Measurements from ENCODE around the gene TBC1D5. TPM values are rescaled to one million over a fixed set of nuclear protein-coding genes. Genes with fewer than 3 reads are reported as not detected.

Gene TBC1D5
- total and polyA plus RNA-seq, 7 donors: 7.2 to 82.3 (median 43.7) TPM

DNA sequence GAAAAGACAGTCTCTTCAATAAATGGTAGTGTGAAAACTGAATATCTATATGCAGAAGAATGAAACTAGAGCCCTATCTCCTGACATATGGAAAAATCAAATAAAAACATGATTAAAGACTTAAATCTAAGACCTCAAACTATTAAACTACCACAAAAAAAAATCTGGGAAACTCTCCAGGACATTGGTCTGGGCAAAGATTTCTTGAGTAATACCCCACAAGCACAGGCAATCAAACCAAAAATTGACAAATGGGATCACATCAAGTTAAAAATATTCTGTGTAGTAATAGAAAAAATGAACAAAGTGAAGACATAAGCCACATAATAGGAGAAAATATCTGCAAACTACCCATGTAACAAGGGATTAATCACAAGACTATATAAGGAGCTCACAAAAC, 286.4 kb downstream of the TBC1D5 start:
- Histone ChIP-seq H3K27me3 (no peaks in the 10 kb centered on the region), H3K4me1 (no peaks in the 10 kb centered on the region), H3K36me3 (no peaks in the 10 kb centered on the region), H3K27ac (no peak overlapping the region), H3K9me3 (no peaks in the 10 kb centered on the region), H3K4me3 (no peak overlapping the region)
- DNase-seq: no peak
- TF ChIP-seq POLR2AphosphoS5 (IDR thresholded peaks at IDR 0.05) (no peak), POLR2A (IDR thresholded peaks at IDR 0.05) (no peak), EP300 (IDR thresholded peaks at IDR 0.05) (no peak), CTCF (IDR thresholded peaks at IDR 0.05) (no peak)
- intact Hi-C loops (cut with DNase I): no loop called here

GRCh38 chr3:17444865-17445264, 297.6 kb downstream of the TBC1D5 start:
- intact Hi-C loops (cut with DNase I): no loop called here
- no peak overlapping the region for H3K4me3 ChIP-seq
- H3K9me3 ChIP-seq: no peaks in the 10 kb centered on the region
- H3K36me3 ChIP-seq: no peaks in the 10 kb centered on the region
- no peaks in the 10 kb centered on the region for H3K4me1 ChIP-seq
- no peaks in the 10 kb centered on the region for H3K27me3 ChIP-seq
- no peak for TF ChIP-seq POLR2A (IDR thresholded peaks at IDR 0.05)
- no peak for TF ChIP-seq POLR2AphosphoS5 (IDR thresholded peaks at IDR 0.05)
- TF ChIP-seq CTCF (IDR thresholded peaks at IDR 0.05): no peak
- TF ChIP-seq EP300 (IDR thresholded peaks at IDR 0.05): no peak
- H3K27ac ChIP-seq: no peak overlapping the region
- DNase-seq: no peak

DNA sequence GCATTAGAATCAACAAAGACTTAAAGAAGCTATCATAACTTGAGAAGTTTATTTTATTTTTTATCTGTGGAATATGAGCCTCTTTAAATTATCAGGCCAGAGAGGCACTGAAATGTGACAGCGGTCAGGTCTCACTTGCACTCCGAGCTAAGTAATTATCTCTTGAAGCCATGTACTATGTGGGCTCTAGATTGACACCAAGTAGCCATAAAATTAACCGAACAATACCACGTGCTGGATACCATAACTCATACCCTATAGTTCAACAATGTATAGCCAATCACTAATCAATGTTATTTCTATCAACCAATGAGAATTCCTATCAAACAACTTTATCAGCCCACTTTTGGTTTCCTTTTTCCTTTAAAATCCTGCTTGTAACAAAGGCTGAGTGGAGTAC, 299.3 kb downstream of the TBC1D5 start:
- Histone ChIP-seq H3K36me3 (no peaks in the 10 kb centered on the region), H3K4me1 (no peaks in the 10 kb centered on the region), H3K9me3 (no peaks in the 10 kb centered on the region), H3K4me3 (no peak overlapping the region), H3K27ac (no peak overlapping the region), H3K27me3 (no peaks in the 10 kb centered on the region)
- no peak for TF ChIP-seq CTCF (IDR thresholded peaks at IDR 0.05)
- TF ChIP-seq POLR2A (IDR thresholded peaks at IDR 0.05): no peak
- TF ChIP-seq POLR2AphosphoS5 (IDR thresholded peaks at IDR 0.05): no peak
- no peak for TF ChIP-seq EP300 (IDR thresholded peaks at IDR 0.05)
- WGBS, 2 donors: 96 to 98% methylated on average over 4 of the region's 4 CpGs
- intact Hi-C loops (cut with DNase I): no loop called here
- DNase-seq: no peak

- WGBS, 2 donors: 83 to 92% methylated on average over 3 of the region's 3 CpGs
- no peaks in the 10 kb centered on the region for H3K36me3 ChIP-seq
- H3K4me3 ChIP-seq: no peak overlapping the region
- H3K9me3 ChIP-seq: no peaks in the 10 kb centered on the region
- intact Hi-C loops (cut with DNase I): no loop called here
- H3K27me3 ChIP-seq: no peaks in the 10 kb centered on the region
- no peaks in the 10 kb centered on the region for H3K4me1 ChIP-seq
- H3K27ac ChIP-seq: no peak overlapping the region
- no peak for DNase-seq
- TF ChIP-seq CTCF (IDR thresholded peaks at IDR 0.05): no peak
- no peak for TF ChIP-seq POLR2A (IDR thresholded peaks at IDR 0.05)
- TF ChIP-seq POLR2AphosphoS5 (IDR thresholded peaks at IDR 0.05): no peak
- TF ChIP-seq EP300 (IDR thresholded peaks at IDR 0.05): no peak
Measured at GRCh38 chr3:17442332-17443049, 299.9 kb downstream of the TBC1D5 start.

DNA sequence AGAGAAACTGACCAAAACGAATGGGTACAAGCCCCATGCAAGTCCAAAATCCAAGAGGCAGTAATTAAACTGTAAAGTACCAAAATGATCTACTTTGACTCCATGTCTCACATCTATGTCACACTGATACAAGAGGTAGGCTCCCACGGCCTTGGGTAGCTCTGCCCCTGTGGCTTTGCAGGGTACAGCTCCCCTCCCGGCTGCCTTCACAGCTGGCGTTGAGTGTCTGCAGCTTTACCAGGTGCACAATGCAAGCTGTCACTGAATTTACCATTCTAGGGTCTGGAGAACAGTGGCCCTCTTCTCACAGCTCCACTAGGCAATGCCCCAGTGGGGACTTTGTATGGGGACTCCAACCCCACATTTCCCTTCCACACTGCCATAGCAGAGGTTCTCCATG, 308.6 kb downstream of the TBC1D5 start:
- intact Hi-C loops (cut with DNase I): no loop called here
- WGBS, 2 donors: 93 to 94% methylated on average over 4 of the region's 4 CpGs
- DNase-seq: no peak
- H3K27me3 ChIP-seq: no peaks in the 10 kb centered on the region
- no peaks in the 10 kb centered on the region for H3K9me3 ChIP-seq
- TF ChIP-seq CTCF (IDR thresholded peaks at IDR 0.05): no peak
- no peak for TF ChIP-seq POLR2AphosphoS5 (IDR thresholded peaks at IDR 0.05)
- no peak for TF ChIP-seq POLR2A (IDR thresholded peaks at IDR 0.05)
- TF ChIP-seq EP300 (IDR thresholded peaks at IDR 0.05): no peak
- peaks cover 0 to 22% (median 0%) of the 10 kb centered on the region in 4 donors for H3K4me1 ChIP-seq
- no peak overlapping the region for H3K27ac ChIP-seq
- H3K36me3 ChIP-seq: no peaks in the 10 kb centered on the region
- no peak overlapping the region for H3K4me3 ChIP-seq

All from sigmoid colon (tissue), 7 donors.